ENCODE data around the gene UBALD2. TPM values are rescaled to one million over a fixed set of nuclear protein-coding genes. Genes with fewer than 3 reads are reported as not detected.
"Not testable (repeated sequence)": the region's sequence is repeated elsewhere in the genome, so short reads cannot be mapped to it uniquely, and the experiment has no call there.

UBALD2 gene
- total RNA-seq, 2 experiments from 2014 or later: 86.4 to 238 TPM

DNA sequence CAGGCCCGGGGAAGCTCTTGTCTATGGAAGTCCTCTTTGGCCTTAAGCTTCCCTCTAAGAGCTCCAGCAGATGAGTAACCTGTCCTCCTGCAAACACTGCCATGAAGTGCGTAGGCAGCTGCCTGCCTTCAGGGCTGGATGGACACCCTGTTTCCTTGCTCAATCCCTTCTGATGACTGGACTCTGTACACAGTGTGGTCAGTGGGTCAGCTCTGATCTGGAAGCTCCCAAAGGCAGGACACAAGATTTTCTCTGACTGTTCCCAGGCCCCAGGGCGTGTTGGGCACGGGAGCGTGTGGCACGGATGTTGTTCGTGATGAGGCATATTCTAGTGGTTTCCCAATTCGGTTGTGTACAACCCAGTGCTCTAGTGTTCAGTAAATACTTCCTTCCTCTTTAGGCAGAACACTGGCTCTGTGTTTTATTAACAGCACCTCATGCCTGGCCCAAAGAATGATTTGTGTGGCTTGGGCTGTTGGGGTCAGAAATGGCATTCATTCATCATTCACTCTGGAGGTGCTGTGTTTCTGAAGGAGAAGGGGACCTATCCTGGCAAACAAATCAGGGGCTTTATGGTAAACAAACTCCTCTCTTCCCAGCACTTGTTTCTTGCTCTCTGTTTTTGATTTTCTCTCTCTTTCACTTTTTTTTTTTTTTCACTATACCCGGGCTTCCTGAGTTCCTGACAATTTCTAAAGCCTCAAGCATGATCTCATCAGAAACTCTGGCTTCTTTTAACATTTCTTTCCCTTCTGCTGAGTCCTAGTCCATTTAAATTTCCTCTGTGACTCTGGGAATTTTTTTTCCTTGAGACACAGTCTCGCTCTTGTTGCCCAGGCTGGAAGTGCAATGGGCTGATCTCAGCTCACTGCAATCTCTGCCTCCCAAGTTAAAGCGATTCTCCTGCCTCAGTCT is 12.9 kb upstream of the UBALD2 start:
- no peak overlapping the region for H3K4me3 ChIP-seq (ENCODE audit: low read depth, low read length, poor library complexity, severe bottlenecking)
- TF ChIP-seq, protein P1, sequence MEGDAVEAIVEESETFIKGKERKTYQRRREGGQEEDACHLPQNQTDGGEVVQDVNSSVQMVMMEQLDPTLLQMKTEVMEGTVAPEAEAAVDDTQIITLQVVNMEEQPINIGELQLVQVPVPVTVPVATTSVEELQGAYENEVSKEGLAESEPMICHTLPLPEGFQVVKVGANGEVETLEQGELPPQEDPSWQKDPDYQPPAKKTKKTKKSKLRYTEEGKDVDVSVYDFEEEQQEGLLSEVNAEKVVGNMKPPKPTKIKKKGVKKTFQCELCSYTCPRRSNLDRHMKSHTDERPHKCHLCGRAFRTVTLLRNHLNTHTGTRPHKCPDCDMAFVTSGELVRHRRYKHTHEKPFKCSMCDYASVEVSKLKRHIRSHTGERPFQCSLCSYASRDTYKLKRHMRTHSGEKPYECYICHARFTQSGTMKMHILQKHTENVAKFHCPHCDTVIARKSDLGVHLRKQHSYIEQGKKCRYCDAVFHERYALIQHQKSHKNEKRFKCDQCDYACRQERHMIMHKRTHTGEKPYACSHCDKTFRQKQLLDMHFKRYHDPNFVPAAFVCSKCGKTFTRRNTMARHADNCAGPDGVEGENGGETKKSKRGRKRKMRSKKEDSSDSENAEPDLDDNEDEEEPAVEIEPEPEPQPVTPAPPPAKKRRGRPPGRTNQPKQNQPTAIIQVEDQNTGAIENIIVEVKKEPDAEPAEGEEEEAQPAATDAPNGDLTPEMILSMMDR (conservative IDR thresholded peaks at IDR 0.05; ENCODE audit: low read length): no peak
- no peak for TF ChIP-seq EZH2phosphoT487 (IDR thresholded peaks at IDR 0.05; ENCODE audit: borderline replicate concordance, low read depth, low read length)
- no peaks in the 10 kb centered on the region for H3K9me3 ChIP-seq (ENCODE audit: low read length)
- POLR2A ChIA-PET: interaction anchor here (0.5 to 9.4 kb wide), 2 partner anchors 10 to 182 kb away, joined by 5 to 71 read pairs; partner anchors contain the start of gene UBALD2
- peak overlapping the region; percentile 25; the same call in 1 of the 2 replicates for H3K4me2 ChIP-seq (ENCODE audit: low read length)
- intact Hi-C loops (cut with micrococcal nuclease; ENCODE audit: unreplicated experiment): no loop called here
- no peaks in the 10 kb centered on the region for H3K9me2 ChIP-seq (ENCODE audit: insufficient read depth, low read length)
- CTCF ChIA-PET (ENCODE audit: unreplicated experiment): no interaction called here
- peak overlapping the region; percentile 75 for H2AFZ ChIP-seq (ENCODE audit: low read length)
- BruUV-seq (replicated peaks): no TSS peak
- H4K20me1 ChIP-seq (ENCODE audit: insufficient read depth, low read length): no peaks in the 10 kb centered on the region
- no peaks in the 10 kb centered on the region for H3K36me3 ChIP-seq (ENCODE audit: insufficient read depth, low read length)
- H3K27ac ChIP-seq (ENCODE audit: low read depth, low read length, poor library complexity, severe bottlenecking): no peak overlapping the region
- DNase-seq (ENCODE audit: low spot score): peak; percentile 41
- no peaks in the 10 kb centered on the region for H3K79me2 ChIP-seq (ENCODE audit: insufficient read depth, low read depth, low read length)
- H3K4me1 ChIP-seq (ENCODE audit: insufficient read depth, low read length, poor library complexity, severe bottlenecking): peaks cover 12% of the 10 kb centered on the region

DNA sequence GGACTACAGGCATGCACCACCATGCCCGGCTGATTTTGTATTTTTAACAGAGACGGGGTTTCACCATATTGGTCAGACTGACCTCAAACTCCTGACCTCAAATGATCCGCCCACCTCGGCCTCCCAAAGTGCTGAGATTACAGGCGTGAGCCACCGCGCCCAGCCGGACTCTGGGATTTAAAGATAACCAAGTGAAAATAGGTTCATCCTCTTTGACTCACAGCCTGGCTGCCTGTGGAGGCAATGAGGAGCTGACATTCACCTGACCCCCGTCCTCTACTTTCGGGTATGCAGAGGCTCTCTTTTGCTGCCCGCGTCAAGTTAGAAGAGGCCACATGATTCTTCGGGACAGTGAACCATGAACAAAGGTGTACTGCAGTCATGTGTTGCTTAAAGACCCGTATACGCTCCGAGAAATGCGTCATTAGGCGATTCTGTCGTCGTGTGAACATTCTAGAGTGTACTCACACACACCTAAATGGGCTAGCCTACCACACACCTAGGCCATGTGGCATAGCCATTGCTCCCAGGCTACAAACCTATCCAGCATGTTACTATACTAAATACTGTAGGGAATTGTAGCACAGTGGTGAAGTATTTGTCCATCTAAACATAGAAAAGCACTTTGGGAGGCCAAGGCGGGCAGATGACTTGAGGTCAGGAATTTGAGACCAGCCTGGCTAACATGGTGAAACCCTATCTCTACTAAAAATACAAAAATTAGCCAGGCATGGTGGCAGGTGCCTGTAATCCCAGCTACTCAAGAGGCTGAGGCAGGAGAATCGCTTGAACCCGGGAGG is 12.0 kb upstream of the UBALD2 start:
- BruUV-seq (replicated peaks); H2AFZ ChIP-seq (ENCODE audit: low read length); DNase-seq (ENCODE audit: low spot score); H3K36me3 ChIP-seq (ENCODE audit: insufficient read depth, low read length); H3K4me3 ChIP-seq (ENCODE audit: low read depth, low read length, poor library complexity, severe bottlenecking); H3K9me2 ChIP-seq (ENCODE audit: insufficient read depth, low read length); H4K20me1 ChIP-seq (ENCODE audit: insufficient read depth, low read length); intact Hi-C loops (cut with micrococcal nuclease; ENCODE audit: unreplicated experiment); H3K9me3 ChIP-seq (ENCODE audit: low read length); H3K27ac ChIP-seq (ENCODE audit: low read depth, low read length, poor library complexity, severe bottlenecking); CTCF ChIA-PET (ENCODE audit: unreplicated experiment); H3K4me2 ChIP-seq (ENCODE audit: low read length); H3K79me2 ChIP-seq (ENCODE audit: insufficient read depth, low read depth, low read length): not testable (repeated sequence)
- peaks cover 12% of the 10 kb centered on the region for H3K4me1 ChIP-seq (ENCODE audit: insufficient read depth, low read length, poor library complexity, severe bottlenecking)
- POLR2A ChIA-PET: interaction anchor here (1.1 to 9.4 kb wide), 2 partner anchors 9 to 15 kb away, joined by 7 to 71 read pairs; partner anchors contain the start of gene UBALD2

DNA sequence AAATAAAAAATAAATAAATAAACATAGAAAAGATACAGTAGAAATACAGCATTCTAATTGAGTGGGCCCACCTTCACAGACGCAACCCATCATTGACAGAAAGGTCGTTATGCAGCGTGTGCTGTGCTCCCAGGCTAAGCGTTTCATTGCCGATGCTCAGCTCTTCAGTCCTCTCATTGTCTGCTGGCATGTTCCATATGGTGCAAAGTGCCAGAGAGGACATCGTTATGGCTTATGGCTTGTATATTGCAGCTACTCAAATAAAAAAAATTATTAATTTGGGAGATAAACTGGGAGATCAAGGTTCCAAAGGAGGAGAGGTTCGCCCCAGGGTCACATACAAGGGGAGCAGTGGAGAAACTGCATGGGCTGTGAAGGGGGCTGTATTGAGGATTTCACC is 11.3 kb upstream of the UBALD2 start:
- Histone ChIP-seq H3K79me2 (ENCODE audit: insufficient read depth, low read depth, low read length) (no peaks in the 10 kb centered on the region), H3K27ac (ENCODE audit: low read depth, low read length, poor library complexity, severe bottlenecking) (no peak overlapping the region), H3K4me3 (ENCODE audit: low read depth, low read length, poor library complexity, severe bottlenecking) (no peak overlapping the region), H3K9me2 (ENCODE audit: insufficient read depth, low read length) (no peaks in the 10 kb centered on the region), H4K20me1 (ENCODE audit: insufficient read depth, low read length) (no peaks in the 10 kb centered on the region), H3K36me3 (ENCODE audit: insufficient read depth, low read length) (no peaks in the 10 kb centered on the region), H3K4me2 (ENCODE audit: low read length) (no peak overlapping the region), H3K4me1 (ENCODE audit: insufficient read depth, low read length, poor library complexity, severe bottlenecking) (peaks cover 12% of the 10 kb centered on the region), H2AFZ (ENCODE audit: low read length) (no peak overlapping the region), H3K9me3 (ENCODE audit: low read length) (no peaks in the 10 kb centered on the region)
- intact Hi-C loops (cut with micrococcal nuclease; ENCODE audit: unreplicated experiment): no loop called here
- DNase-seq (ENCODE audit: low spot score): no peak
- BruUV-seq (replicated peaks): no TSS peak
- TF ChIP-seq, protein P1 (conservative IDR thresholded peaks at IDR 0.05; ENCODE audit: low read length): no peak
- TF ChIP-seq EZH2phosphoT487 (IDR thresholded peaks at IDR 0.05; ENCODE audit: borderline replicate concordance, low read depth, low read length): no peak
- ChIA-PET POLR2A (interaction anchor here (0.5 to 9.4 kb wide), 3 partner anchors 9 to 16 kb away, joined by 4 to 71 read pairs (median 7); partner anchors contain the start of gene UBALD2), CTCF (ENCODE audit: unreplicated experiment) (no interaction called here)
